Endothelial cell of umbilical vein (primary cell): ENCODE measurements around the gene PRKACG. TPM values are rescaled to one million over a fixed set of nuclear protein-coding genes. Genes with fewer than 3 reads are reported as not detected.

Experiments
- BruUV-seq: library from RNA; stranded (reverse); fragments of 400-500 nt; replicated peaks from 2 replicates; lab custom pipeline; 2021; lab: Mats Ljungman, UMichigan
- CTCF ChIA-PET: fragments of 300-600, 350-600 bp; sonication (Branson Sonifier 250); formaldehyde crosslinking; loops from one replicate; lab custom pipeline; 2021; ENCODE audit warnings: antibody characterized with exemption, inconsistent platforms; lab: Charles Lee
- POLR2A ChIA-PET: fragments of 300-600, 350-600 bp; sonication (Branson Sonifier 250); formaldehyde crosslinking; loops from one replicate; lab custom pipeline; 2021; ENCODE audit warnings: antibody characterized with exemption, inconsistent platforms; lab: Charles Lee
- DNase-seq: peaks from one replicate; pipeline ENCODE4 v3.0.0-alpha.2; 2011; ENCODE audit warnings: low read depth, low spot score
- FAIRE-seq: peaks from 2 replicates; lab custom pipeline; 2011; peaks lifted over from hg19 to GRCh38; lab: Jason Lieb, UNC
- H2AFZ ChIP-seq: 2 replicates; pipeline ENCODE4 v1.6.0; 2012; ENCODE audit warnings: low read depth, low read length, control low read depth, inconsistent platforms
- H3K27ac ChIP-seq: 2 replicates; pipeline ENCODE4 v1.5.1; 2011; ENCODE audit warnings: low read depth, mild to moderate bottlenecking, control low read depth, low read length, moderate library complexity; ENCODE audit not compliant: insufficient read depth
- H3K27me3 ChIP-seq, 2 experiments: 2 replicates each; pipeline versions ENCODE4 v1.6.0 to v1.6.1; 2011; ENCODE audit warnings: low read length in 2 of 2, mixed read lengths in 1 of 2; ENCODE audit not compliant: control insufficient read depth in 2 of 2, insufficient read depth in 2 of 2
- H3K36me3 ChIP-seq, 2 experiments: 2 replicates in 1 of 2; 3 replicates in 1 of 2; pipeline ENCODE4 v1.5.1; 2011; ENCODE audit warnings: low read length in 2 of 2, mild to moderate bottlenecking in 1 of 2, moderate library complexity in 1 of 2; ENCODE audit not compliant: control insufficient read depth in 2 of 2, insufficient read depth in 2 of 2; ENCODE audit errors: extremely low read depth in 1 of 2
- H3K4me1 ChIP-seq: 3 replicates; pipeline ENCODE4 v1.5.1; 2011; ENCODE audit warnings: mild to moderate bottlenecking, low read length; ENCODE audit not compliant: control insufficient read depth, insufficient read depth; ENCODE audit errors: extremely low read depth
- H3K4me2 ChIP-seq: 2 replicates; pipeline ENCODE4 v1.6.1; 2011; ENCODE audit warnings: low read length, control low read depth, mixed read lengths; ENCODE audit not compliant: insufficient read depth
- H3K4me3 ChIP-seq, 3 experiments: fragments of 200-600 bp in 1 of 3; sonication (generic), shearing (Covaris generic) in 1 of 3; replicated peaks in 1 of 3; 2 replicates each; pipeline ENCODE4 v1.5.1; 2011 to 2016; ENCODE audit warnings: control low read depth in 3 of 3, low read length in 3 of 3, mild to moderate bottlenecking in 2 of 3, inconsistent platforms in 1 of 3, low read depth in 1 of 3, moderate library complexity in 1 of 3; ENCODE audit not compliant: insufficient read depth in 1 of 3
- H3K79me2 ChIP-seq: 2 replicates; pipeline ENCODE4 v1.6.0; 2012; ENCODE audit warnings: low read length, inconsistent platforms; ENCODE audit not compliant: control insufficient read depth, insufficient read depth
- H3K9ac ChIP-seq: replicated peaks from 2 replicates; pipeline ENCODE3; 2011; ENCODE audit warnings: low read length, control low read depth; ENCODE audit not compliant: insufficient read depth; ENCODE audit errors: extremely low read depth
- H3K9me1 ChIP-seq: replicated peaks from 3 replicates; pipeline ENCODE4 v1.6.0; 2011; ENCODE audit warnings: mild to moderate bottlenecking, low read length; ENCODE audit not compliant: control insufficient read depth, insufficient read depth; ENCODE audit errors: extremely low read depth
- H3K9me3 ChIP-seq: replicated peaks from 2 replicates; pipeline ENCODE4 v1.5.1; 2012; ENCODE audit warnings: low read length, inconsistent platforms; ENCODE audit not compliant: control insufficient read depth, insufficient read depth
- H4K20me1 ChIP-seq: replicated peaks from 2 replicates; pipeline ENCODE3; 2011; ENCODE audit warnings: mild to moderate bottlenecking, low read length; ENCODE audit not compliant: control insufficient read depth, insufficient read depth; ENCODE audit errors: extremely low read depth
- CTCF ChIP-seq, 2 donors: IDR thresholded peaks; 1 replicate in 1 of 2; 2 replicates in 1 of 2; pipeline ENCODE4 v1.5.1; 2011; ENCODE audit warnings: low read length in 2 of 2, mild to moderate bottlenecking in 2 of 2, moderate library complexity in 2 of 2, control low read depth in 1 of 2, inconsistent platforms in 1 of 2, low read depth in 1 of 2; ENCODE audit not compliant: insufficient read depth in 1 of 2; ENCODE audit errors: extremely low read depth in 1 of 2
- EZH2 ChIP-seq: IDR thresholded peaks from 2 replicates; pipeline ENCODE4 v1.6.1; 2012; ENCODE audit warnings: borderline replicate concordance, low read depth, mild to moderate bottlenecking, moderate library complexity, low read length, inconsistent platforms; ENCODE audit not compliant: severe bottlenecking
- FOS ChIP-seq: IDR thresholded peaks from 2 replicates; pipeline ENCODE4 v1.6.1; 2011; ENCODE audit warnings: mild to moderate bottlenecking, low read length, moderate library complexity, borderline replicate concordance; ENCODE audit not compliant: insufficient read depth
- GATA2 ChIP-seq: IDR thresholded peaks from 2 replicates; pipeline ENCODE4 v1.7.0; 2011; ENCODE audit warnings: low read depth, mild to moderate bottlenecking, moderate library complexity, mixed read lengths, low read length; ENCODE audit not compliant: insufficient read length, insufficient read depth
- JUN ChIP-seq: IDR thresholded peaks from 2 replicates; pipeline ENCODE4 v1.6.1; 2011; ENCODE audit warnings: borderline replicate concordance, low read depth; ENCODE audit not compliant: insufficient read length, insufficient read depth
- MYC ChIP-seq: IDR thresholded peaks from one replicate; pipeline ENCODE4 v1.6.1; 2011; ENCODE audit warnings: mild to moderate bottlenecking, low read depth, low read length
- POLR2A ChIP-seq: IDR thresholded peaks from 2 replicates; pipeline ENCODE4 v1.6.1; 2012; ENCODE audit warnings: low read depth, mild to moderate bottlenecking, control low read depth, low read length
- POLR2AphosphoS5 ChIP-seq: IDR thresholded peaks from 2 replicates; pipeline ENCODE4 v1.6.1; 2012; ENCODE audit warnings: low read depth, mild to moderate bottlenecking, control low read depth, low read length, moderate library complexity; ENCODE audit not compliant: insufficient read depth
- dilution Hi-C: fragments of 300-500 bp; cut with MboI; formaldehyde crosslinking; loops from one replicate; pipeline ENCODE4 v1.15.0; 2019; ENCODE audit warnings: low sequenced_read_pairs; ENCODE audit not compliant: extremely low pct_ligation_motif_present
- intact Hi-C: fragments of 100-400 bp; cut with micrococcal nuclease; formaldehyde crosslinking; loops from one replicate; pipeline ENCODE4 v1.10.0; 2022
- polyA plus RNA-seq, 4 experiments: library from polyadenylated mRNA; depleted of rRNA in 3 of 4; stranded (reverse) in 3 of 4; unstranded in 1 of 4; fragments of >200 nt; gene quantifications; 2 replicates each; pipeline versions ENCODE4 v1.2.1 to v1.2.3, GENCODE V29; 2011 to 2012; ENCODE audit warnings: missing spikeins in 1 of 4
- total RNA-seq: library from RNA; stranded (reverse); gene quantifications from 2 replicates; pipeline ENCODE4 v1.2.3, GENCODE V29; 2021
- TF ChIP-seq, protein P1 (sequence below): IDR thresholded peaks from 2 replicates; pipeline ENCODE4 v1.6.1; 2011; ENCODE audit not compliant: insufficient read depth, insufficient read length

PRKACG gene
- total and polyA plus RNA-seq, 2 donors (not counting 3 experiments of a cell fraction or from before 2014, with no cell fraction given) = not detected

DNA sequence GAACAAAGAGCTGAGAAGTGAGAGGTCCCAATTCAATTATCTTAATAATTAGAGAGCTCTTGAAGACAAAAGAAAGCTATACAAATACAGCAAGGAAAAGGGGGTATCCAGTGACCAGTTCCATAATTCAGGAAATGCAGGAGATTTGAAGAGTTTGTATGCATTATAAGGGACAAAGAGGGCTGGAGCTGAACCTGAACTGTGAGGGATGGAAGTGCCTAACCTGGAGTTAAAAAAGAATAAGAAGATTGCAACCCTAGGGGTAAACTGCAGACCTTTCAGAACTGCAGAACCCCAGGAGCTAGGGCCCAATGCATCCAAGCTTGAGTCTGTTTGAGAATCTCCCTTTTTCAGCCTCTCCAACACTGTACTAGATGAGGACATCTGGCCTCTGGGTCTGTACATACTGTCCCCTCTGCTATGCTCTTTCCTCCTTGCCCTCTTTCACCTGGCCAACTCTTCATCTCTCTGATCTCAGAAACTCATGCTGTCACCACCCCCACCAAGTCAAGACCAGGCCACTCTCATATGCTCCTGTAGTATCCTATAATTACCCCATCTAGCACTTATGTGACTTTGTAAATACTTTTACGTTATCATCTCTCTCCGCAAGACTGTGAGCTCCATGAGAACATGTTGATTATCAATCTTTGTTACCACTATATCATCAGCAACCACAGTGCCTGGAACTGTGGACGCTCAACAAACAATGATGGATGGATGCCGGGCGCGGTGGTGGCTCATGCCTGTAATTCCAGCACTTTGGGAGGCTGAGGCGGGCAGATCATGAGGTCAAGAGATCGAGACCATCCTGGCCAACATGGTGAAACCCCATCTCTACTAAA is 6.6 kb upstream of the PRKACG start:
- Histone ChIP-seq H2AFZ (no peak overlapping the region), H3K4me1 (no peaks in the 10 kb centered on the region), H3K27me3 (peaks cover 8 to 12% of the 10 kb centered on the region in 2 experiments), H3K9me1 (no peaks in the 10 kb centered on the region), H4K20me1 (no peaks in the 10 kb centered on the region), H3K9me3 (no peaks in the 10 kb centered on the region), H3K9ac (no peak overlapping the region), H3K4me2 (no peak overlapping the region), H3K79me2 (no peaks in the 10 kb centered on the region), H3K27ac (no peak overlapping the region), H3K36me3 (no peaks in the 10 kb centered on the region), H3K4me3 (no peak overlapping the region)
- POLR2A ChIA-PET = no interaction called here
- TF ChIP-seq MYC = no peak
- no peak for TF ChIP-seq FOS
- TF ChIP-seq POLR2AphosphoS5 = no peak
- TF ChIP-seq CTCF (IDR thresholded peaks at IDR 0.05; ENCODE audit: extremely low read depth in 1 of 2, insufficient read depth in 1 of 2, low read depth in 1 of 2, low read length in 2 of 2) = no peak
- TF ChIP-seq, protein P1, sequence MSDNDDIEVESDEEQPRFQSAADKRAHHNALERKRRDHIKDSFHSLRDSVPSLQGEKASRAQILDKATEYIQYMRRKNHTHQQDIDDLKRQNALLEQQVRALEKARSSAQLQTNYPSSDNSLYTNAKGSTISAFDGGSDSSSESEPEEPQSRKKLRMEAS = no peak
- TF ChIP-seq POLR2A = no peak
- no peak for TF ChIP-seq GATA2
- TF ChIP-seq EZH2 = no peak
- no peak for TF ChIP-seq JUN
- no peak for DNase-seq
- dilution Hi-C loops (no loop called here), intact Hi-C loops (no loop called here)
- no TSS peak for BruUV-seq
- CTCF ChIA-PET = interaction anchor here (0.7 kb wide), 1 partner anchor 15 kb away, joined by 3 read pairs; the partner anchor contains the start of gene FXN
- no peak for FAIRE-seq
